ENCODE results near the gene UBE3A.
A peak's percentile ranks its signal among the peaks of the same experiment; 100 is the strongest.

UBE3A gene

GRCh38 chr15:25438601-25439368 lies at the start of gene UBE3A:
Gene UBE3A, minus strand, starts transcription at chr15:25439024. Its CDS starts 29,917 bp downstream, at chr15:25409107.
- peak; percentile 19 for TF ChIP-seq CTCF (IDR thresholded peaks at IDR 0.05; ENCODE audit: control insufficient read depth, insufficient read depth, low read depth, low read length, missing control alignments)
- peak; percentile 58 for DNase-seq (ENCODE audit: low read depth)

DNA sequence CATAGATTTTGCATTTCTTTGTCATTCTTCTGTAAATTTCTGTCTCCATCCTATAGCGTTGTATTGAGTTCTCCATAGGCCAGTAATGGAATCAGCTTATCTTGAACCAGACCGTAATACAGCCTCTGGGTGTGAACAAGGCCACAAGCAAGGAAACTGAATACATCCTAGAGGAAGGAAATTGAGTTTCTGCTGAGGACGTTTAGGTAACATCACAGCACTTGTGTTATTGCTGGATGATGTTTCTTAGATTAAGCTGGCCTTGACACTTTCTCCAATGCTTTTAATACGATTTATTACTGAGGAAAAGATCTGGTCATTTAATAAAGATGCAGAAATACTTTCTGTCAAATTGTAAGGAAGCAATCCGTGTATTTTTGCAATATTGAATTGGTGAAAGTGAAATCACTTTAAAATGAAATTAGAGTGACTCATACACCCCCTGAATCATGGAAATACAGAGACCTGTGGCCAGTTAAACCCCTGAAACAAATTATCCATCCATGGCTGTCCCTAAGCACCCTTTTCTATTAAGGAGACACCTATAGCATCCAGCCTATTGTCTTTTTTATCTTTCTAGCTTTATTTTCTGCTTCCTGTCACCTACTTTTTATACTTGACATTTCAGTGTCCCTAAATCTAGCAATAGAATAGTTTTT lies 48.5 kb upstream of the UBE3A start:
- H3K4me3 ChIP-seq (ENCODE audit: control insufficient read depth, low read depth, low read length), result no peak overlapping the region
- no peak for TF ChIP-seq CTCF (IDR thresholded peaks at IDR 0.05; ENCODE audit: control insufficient read depth, insufficient read depth, low read depth, low read length, missing control alignments)
- no peak for DNase-seq (ENCODE audit: low read depth)

More at GRCh38 chr15:25438601-25439368, at the start of gene UBE3A:
- H3K4me3 ChIP-seq (ENCODE audit: control insufficient read depth, low read depth, low read length), result peak within 1 kb of the TSS; percentile 87

DNA sequence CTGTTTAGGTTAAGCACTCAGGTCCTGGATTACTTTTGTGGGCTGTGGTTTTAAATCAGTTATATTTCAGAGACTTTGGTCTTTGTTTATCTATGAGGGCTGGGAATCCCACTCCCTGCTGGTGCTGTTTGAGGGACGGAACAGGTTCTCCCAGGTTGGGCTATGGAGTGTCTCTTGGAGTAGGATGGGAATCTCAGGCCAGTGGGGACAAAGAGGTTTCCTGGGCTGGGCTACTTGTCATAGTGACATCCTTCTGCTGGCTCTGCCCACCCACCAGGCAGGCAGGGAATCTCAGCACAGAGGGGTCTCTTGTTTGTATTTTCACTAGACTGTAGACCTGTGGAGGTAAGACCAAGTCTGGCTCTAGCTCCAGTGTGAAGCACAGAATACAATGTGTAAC lies 47.2 kb upstream of the UBE3A start:
- no peak overlapping the region for H3K4me3 ChIP-seq (ENCODE audit: control insufficient read depth, low read depth, low read length)
- no peak for DNase-seq (ENCODE audit: low read depth)
- no peak for TF ChIP-seq CTCF (IDR thresholded peaks at IDR 0.05; ENCODE audit: control insufficient read depth, insufficient read depth, low read depth, low read length, missing control alignments)

DNA sequence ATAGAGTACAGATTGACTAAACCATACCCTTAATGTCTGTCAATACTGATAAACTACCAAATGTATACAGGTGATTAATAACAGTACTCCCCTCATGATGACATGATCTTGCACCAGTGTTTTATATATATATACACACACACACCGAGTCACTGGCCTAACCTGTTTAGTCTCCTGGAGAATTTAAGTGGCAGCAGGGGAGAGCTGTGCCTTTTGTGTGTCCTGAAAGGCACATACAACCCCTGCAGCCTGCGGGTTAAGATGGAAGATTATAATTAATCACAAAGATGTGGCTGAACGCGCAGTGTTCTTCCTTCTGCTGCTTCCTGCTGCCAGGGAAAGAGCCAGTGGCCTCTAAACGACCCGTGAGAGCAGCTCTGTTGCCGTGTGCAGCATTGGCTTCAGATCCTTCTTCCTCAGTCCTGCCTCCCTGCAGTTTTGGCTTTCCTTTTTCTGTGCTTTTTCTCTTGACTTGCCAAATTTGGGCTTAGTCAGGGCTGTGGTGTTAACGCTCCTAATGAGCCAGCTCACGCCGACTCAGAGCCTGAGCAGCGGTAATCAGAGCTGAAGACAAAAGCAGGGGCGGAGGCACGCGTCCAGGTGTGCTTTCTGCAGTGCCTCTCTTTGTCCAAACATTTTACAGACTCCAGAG lies 42.5 kb upstream of the UBE3A start:
- H3K4me3 ChIP-seq (ENCODE audit: control insufficient read depth, low read depth, low read length), result no peak overlapping the region
- TF ChIP-seq CTCF (IDR thresholded peaks at IDR 0.05; ENCODE audit: control insufficient read depth, insufficient read depth, low read depth, low read length, missing control alignments), result no peak
- DNase-seq (ENCODE audit: low read depth), result no peak

DNA sequence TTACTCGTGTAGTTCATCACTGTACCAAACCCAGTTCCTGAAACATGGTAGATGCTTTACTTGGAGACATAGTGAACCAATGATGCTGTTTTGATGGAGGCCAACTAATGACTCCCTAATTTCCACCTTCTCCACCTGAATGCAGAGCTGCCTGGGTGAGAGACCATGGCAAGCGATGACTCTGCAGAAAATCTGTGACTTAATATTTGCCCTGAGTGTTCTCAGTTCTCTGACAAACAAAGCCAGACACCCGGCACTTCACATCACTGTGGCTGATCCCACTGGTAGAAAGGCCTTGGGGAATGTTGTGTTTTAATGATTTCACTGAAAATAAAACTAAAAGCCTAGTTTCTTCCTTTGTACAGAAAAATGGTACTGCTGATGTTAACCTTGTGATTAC lies 39.5 kb upstream of the UBE3A start:
- no peak for DNase-seq (ENCODE audit: low read depth)
- TF ChIP-seq CTCF (IDR thresholded peaks at IDR 0.05; ENCODE audit: control insufficient read depth, insufficient read depth, low read depth, low read length, missing control alignments), result no peak
- no peak overlapping the region for H3K4me3 ChIP-seq (ENCODE audit: control insufficient read depth, low read depth, low read length)

DNA sequence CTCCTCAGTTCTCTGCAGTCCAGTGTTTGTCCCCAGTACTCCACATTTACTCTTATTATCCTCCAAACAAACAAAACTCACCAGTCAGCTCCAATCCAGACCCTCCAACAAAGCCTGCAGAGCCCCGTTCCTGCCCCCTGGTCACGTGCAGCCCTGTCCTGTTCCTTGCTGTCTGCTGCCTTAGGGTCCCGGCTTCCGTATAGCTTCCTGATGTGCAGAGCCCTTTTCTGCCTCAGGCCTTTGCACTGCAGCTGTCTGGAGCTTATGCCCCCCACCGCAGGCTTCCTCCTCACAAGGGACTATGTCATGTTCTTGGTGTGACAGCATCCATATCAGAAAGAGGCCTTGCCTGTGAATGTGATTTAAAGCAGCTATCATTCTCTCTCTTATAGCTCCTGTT lies 39.0 kb upstream of the UBE3A start:
- no peak for TF ChIP-seq CTCF (IDR thresholded peaks at IDR 0.05; ENCODE audit: control insufficient read depth, insufficient read depth, low read depth, low read length, missing control alignments)
- no peak for DNase-seq (ENCODE audit: low read depth)
- H3K4me3 ChIP-seq (ENCODE audit: control insufficient read depth, low read depth, low read length), result no peak overlapping the region

Measured in AG09309 (cell line).